T-cell (primary cell): ENCODE measurements around the gene PRR5. TPM values are rescaled to one million over a fixed set of nuclear protein-coding genes. Genes with fewer than 3 reads are reported as not detected.

Experiments used
- ATAC-seq, 4 experiments: fragments of 200-7000 bp in 3 of 4; fragments of 150-1000 bp in 1 of 4; cut with Tn5 transposase; replicated peaks in 1 of 4; 1 replicate in 3 of 4; 2 replicates in 1 of 4; pipeline ENCODE4 v1.10.0; 2021; ENCODE audit warnings: moderate library complexity in 3 of 4, mild to moderate bottlenecking in 2 of 4, moderate number of reproducible peaks in 1 of 4
- CTCF ChIA-PET, 2 donors: fragments of 300-600 bp; sonication (Branson Sonifier 250); formaldehyde crosslinking; loops; one replicate each; lab custom pipeline; 2022; ENCODE audit warnings: antibody characterized with exemption in 2 of 2; lab: Charles Lee
- POLR2A ChIA-PET, 2 donors: fragments of 300-600 bp; sonication (Branson Sonifier 250); formaldehyde crosslinking; loops; one replicate each; lab custom pipeline; 2022; ENCODE audit warnings: antibody characterized with exemption in 2 of 2; lab: Charles Lee
- DNase-seq, 35 experiments: peaks; one replicate each; pipeline versions ENCODE4 v3.0.0 to v3.0.0-alpha.2; 2013 to 2023
- H3K27ac ChIP-seq: one replicate; pipeline ENCODE4 v1.5.1; 2013; ENCODE audit warnings: low read length
- H3K27me3 ChIP-seq, 2 experiments: replicated peaks in 1 of 2; 1 replicate in 1 of 2; 2 replicates in 1 of 2; pipeline versions ENCODE4 v1.6.1 to v1.7.0; 2013; ENCODE audit warnings: low read length in 1 of 2, mixed read lengths in 1 of 2; ENCODE audit not compliant: control insufficient read depth in 2 of 2, insufficient read depth in 2 of 2; ENCODE audit errors: extremely low read depth in 1 of 2
- H3K36me3 ChIP-seq, 2 donors: 1 replicate in 1 of 2; 2 replicates in 1 of 2; pipeline versions ENCODE4 v1.6.1 to v1.7.0; 2013; ENCODE audit warnings: low read length in 1 of 2; ENCODE audit not compliant: control insufficient read depth in 2 of 2, insufficient read depth in 1 of 2; ENCODE audit errors: extremely low read depth in 1 of 2
- H3K4me1 ChIP-seq, 2 experiments: 1 replicate in 1 of 2; 2 replicates in 1 of 2; pipeline versions ENCODE4 v1.6.1 to v1.7.0; 2013; ENCODE audit warnings: low read length in 2 of 2, mixed read lengths in 1 of 2; ENCODE audit not compliant: insufficient read depth in 2 of 2, control insufficient read depth in 1 of 2; ENCODE audit errors: extremely low read depth in 1 of 2
- H3K4me3 ChIP-seq, 2 donors: 1 replicate in 1 of 2; 2 replicates in 1 of 2; pipeline versions ENCODE4 v1.5.1 to v1.7.0; 2013; ENCODE audit warnings: mild to moderate bottlenecking in 2 of 2, low read length in 1 of 2, moderate library complexity in 1 of 2; ENCODE audit not compliant: control insufficient read depth in 1 of 2; ENCODE audit errors: extremely low read depth in 1 of 2
- H3K9me3 ChIP-seq: 2 replicates; pipeline ENCODE4 v1.7.0; 2013
- H3K27ac Mint-ChIP-seq, 2 donors: one replicate each; pipeline ENCODE4 v1.8.0; 2020 to 2021; ENCODE audit warnings: mild to moderate bottlenecking in 2 of 2, mixed read lengths in 2 of 2
- H3K27me3 Mint-ChIP-seq, 2 donors: one replicate each; pipeline ENCODE4 v1.8.0; 2021 to 2022; ENCODE audit warnings: mixed read lengths in 2 of 2
- H3K36me3 Mint-ChIP-seq: one replicate; pipeline ENCODE4 v1.8.0; 2021; ENCODE audit warnings: mixed read lengths
- H3K4me1 Mint-ChIP-seq, 3 donors: one replicate each; pipeline ENCODE4 v1.8.0; 2020 to 2022; ENCODE audit warnings: mixed read lengths in 3 of 3, mild to moderate bottlenecking in 1 of 3
- H3K4me3 Mint-ChIP-seq, 3 donors: one replicate each; pipeline ENCODE4 v1.8.0; 2020 to 2022; ENCODE audit warnings: mild to moderate bottlenecking in 3 of 3, mixed read lengths in 3 of 3, moderate library complexity in 3 of 3
- H3K9me3 Mint-ChIP-seq, 3 donors: one replicate each; pipeline ENCODE4 v1.8.0; 2020 to 2022; ENCODE audit warnings: mixed read lengths in 3 of 3
- WGBS: methylation state at CpG from one replicate; pipeline ENCODE4 v1.1.5; 2013; ENCODE audit warnings: missing lambda C conversion rate; ENCODE audit not compliant: insufficient coverage; 5-methylcytosine and 5-hydroxymethylcytosine counted together
- total RNA-seq, 35 experiments: library from RNA in 6 of 35; stranded (reverse) in 6 of 35; fragments of 120-200 nt in 1 of 35; gene quantifications; one replicate each; pipeline versions ENCODE4 v1.2.1 to v1.2.4 and lab custom pipeline; 2013 to 2026

PRR5 gene
- total RNA-seq, 5 donors from 2014 or later (not counting 1 experiment from before 2014, with no cell fraction given) = 37.0 to 64.0 (median 58.7) TPM

- Histone ChIP-seq H3K27ac (no peak overlapping the region), H3K4me3 (no peak overlapping the region), H3K36me3 (peaks cover 0 to 13% of the 10 kb centered on the region in 2 donors), H3K27me3 (peaks cover 0 to 2% of the 10 kb centered on the region in 2 experiments), H3K9me3 (no peaks in the 10 kb centered on the region), H3K4me1 (peaks cover 0 to 12% of the 10 kb centered on the region in 2 experiments)
- Mint-ChIP-seq H3K4me3 (no peak overlapping the region), H3K9me3 (no peaks in the 10 kb centered on the region), H3K27ac (no peak overlapping the region), H3K4me1 (peaks cover 3 to 6% (median 3%) of the 10 kb centered on the region in 3 donors), H3K27me3 (no peaks in the 10 kb centered on the region), H3K36me3 (peaks cover 5% of the 10 kb centered on the region)
- POLR2A ChIA-PET = interaction anchor here in 1 of 2 donors (0.6 kb wide), 1 partner anchor 27 kb away, joined by 3 read pairs; no protein-coding TSS in a partner anchor
- CTCF ChIA-PET = interaction anchor here (0.5 to 2.2 kb wide), 5 partner anchors 38 to 1063 kb away, joined by 3 to 9 read pairs (median 3); no protein-coding TSS in a partner anchor
- DNase-seq (peak; percentile 29 to 86 (median 76)), ATAC-seq (peak; percentile 75 to 80 (median 80))
- 48% methylated on average over 25 of the region's 28 CpGs for WGBS
Observed at GRCh38 chr22:44735518-44736428, 33.8 kb downstream of the PRR5 start.

- Mint-ChIP-seq H3K9me3 (no peaks in the 10 kb centered on the region), H3K27me3 (no peaks in the 10 kb centered on the region)
Observed at GRCh38 chr22:44736581-44737405, 34.8 kb downstream of the PRR5 start.

GRCh38 chr22:44737406-44738346 is 35.7 kb downstream of the PRR5 start:
- Histone ChIP-seq H3K4me1 (peaks cover 0 to 12% of the 10 kb centered on the region in 2 experiments), H3K4me3 (no peak overlapping the region), H3K9me3 (no peaks in the 10 kb centered on the region), H3K36me3 (peaks cover 0 to 2% of the 10 kb centered on the region in 2 donors), H3K27ac (no peak overlapping the region), H3K27me3 (peaks cover 0 to 2% of the 10 kb centered on the region in 2 experiments)
- WGBS = 91% methylated on average over 19 of the region's 32 CpGs
- H3K9me3 Mint-ChIP-seq = no peaks in the 10 kb centered on the region
- POLR2A ChIA-PET = no interaction called here
- CTCF ChIA-PET = no interaction called here
- H3K27me3 Mint-ChIP-seq = no peaks in the 10 kb centered on the region
- peaks cover under 1% of the 10 kb centered on the region for H3K36me3 Mint-ChIP-seq
- DNase-seq (no peak), ATAC-seq (no peak)
- no peak overlapping the region for H3K4me3 Mint-ChIP-seq
- peaks cover 3 to 6% (median 3%) of the 10 kb centered on the region in 3 donors for H3K4me1 Mint-ChIP-seq
- no peak overlapping the region for H3K27ac Mint-ChIP-seq

More at GRCh38 chr22:44736581-44737405, 34.8 kb downstream of the PRR5 start:
- peaks cover 0 to 12% of the 10 kb centered on the region in 2 experiments for H3K4me1 ChIP-seq
- 92% methylated on average over 51 of the region's 52 CpGs for WGBS
- DNase-seq (no peak), ATAC-seq (no peak)
- no peak overlapping the region for H3K4me3 ChIP-seq
- peaks cover 0 to 2% of the 10 kb centered on the region in 2 experiments for H3K27me3 ChIP-seq
- peaks cover 3 to 6% (median 3%) of the 10 kb centered on the region in 3 donors for H3K4me1 Mint-ChIP-seq
- H3K36me3 Mint-ChIP-seq = peaks cover 3% of the 10 kb centered on the region
- POLR2A ChIA-PET = no interaction called here
- H3K4me3 Mint-ChIP-seq = no peak overlapping the region
- CTCF ChIA-PET = interaction anchor here (0.5 to 2.2 kb wide), 3 partner anchors 39 to 1062 kb away, joined by 4 to 9 read pairs (median 6); no protein-coding TSS in a partner anchor
- no peak overlapping the region for H3K27ac Mint-ChIP-seq
- H3K9me3 ChIP-seq = no peaks in the 10 kb centered on the region
- H3K27ac ChIP-seq = no peak overlapping the region
- peaks cover 0 to 9% of the 10 kb centered on the region in 2 donors for H3K36me3 ChIP-seq

- H3K27me3 Mint-ChIP-seq = no peaks in the 10 kb centered on the region
- no peak overlapping the region for H3K4me3 Mint-ChIP-seq
- ChIA-PET POLR2A (no interaction called here), CTCF (no interaction called here)
- H3K27ac ChIP-seq = no peak overlapping the region
- ATAC-seq (no peak), DNase-seq (no peak)
- no peak overlapping the region for H3K27ac Mint-ChIP-seq
- no peak overlapping the region for H3K4me3 ChIP-seq
- H3K36me3 Mint-ChIP-seq = no peaks in the 10 kb centered on the region
- peaks cover 3 to 6% (median 3%) of the 10 kb centered on the region in 3 donors for H3K4me1 Mint-ChIP-seq
- WGBS = 64% methylated on average over 5 of the region's 14 CpGs
- no peaks in the 10 kb centered on the region for H3K9me3 ChIP-seq
- H3K4me1 ChIP-seq = peaks cover 0 to 12% of the 10 kb centered on the region in 2 experiments
- H3K36me3 ChIP-seq = peaks cover 0 to 2% of the 10 kb centered on the region in 2 donors
- H3K27me3 ChIP-seq = peaks cover 0 to 2% of the 10 kb centered on the region in 2 experiments
- H3K9me3 Mint-ChIP-seq = no peaks in the 10 kb centered on the region
Observed at GRCh38 chr22:44738347-44738715, 36.3 kb downstream of the PRR5 start.

- Mint-ChIP-seq H3K9me3 (no peaks in the 10 kb centered on the region), H3K27ac (no peak overlapping the region), H3K4me1 (peaks cover 3 to 6% (median 3%) of the 10 kb centered on the region in 3 donors), H3K27me3 (no peaks in the 10 kb centered on the region), H3K36me3 (no peaks in the 10 kb centered on the region), H3K4me3 (no peak overlapping the region)
- peaks cover 0 to 2% of the 10 kb centered on the region in 2 donors for H3K36me3 ChIP-seq
- no peaks in the 10 kb centered on the region for H3K9me3 ChIP-seq
- H3K4me3 ChIP-seq = no peak overlapping the region
- peaks cover 0 to 2% of the 10 kb centered on the region in 2 experiments for H3K27me3 ChIP-seq
- CTCF ChIA-PET = no interaction called here
- no peak for DNase-seq
- H3K4me1 ChIP-seq = peaks cover 0 to 12% of the 10 kb centered on the region in 2 experiments
- POLR2A ChIA-PET = no interaction called here
- no peak overlapping the region for H3K27ac ChIP-seq
- WGBS = 78% methylated on average over 4 of the region's 5 CpGs
- no peak for ATAC-seq
Observed at GRCh38 chr22:44739024-44739423, 37.0 kb downstream of the PRR5 start.
